Activated CD4-positive, alpha-beta T cell treated with anti-CD3 and anti-CD28 coated beads for 36 hours (primary cell): Measurements from ENCODE around the gene OR52E2. TPM values are rescaled to one million over a fixed set of nuclear protein-coding genes. Genes with fewer than 3 reads are reported as not detected.

Experiments
- ATAC-seq: fragments of 200-7000 bp; cut with Tn5 transposase; one replicate; pipeline ENCODE4 v1.10.0; 2021; ENCODE audit warnings: mild to moderate bottlenecking, moderate library complexity
- CTCF ChIA-PET: fragments of 350-600 bp; sonication (Branson Sonifier 250); formaldehyde crosslinking; loops from one replicate; lab custom pipeline; 2021; ENCODE audit warnings: antibody characterized with exemption; lab: Charles Lee
- POLR2A ChIA-PET: fragments of 350-600 bp; sonication (Branson Sonifier 250); formaldehyde crosslinking; loops from one replicate; lab custom pipeline; 2021; ENCODE audit warnings: antibody characterized with exemption, inconsistent platforms; lab: Charles Lee
- DNase-seq: peaks from one replicate; pipeline ENCODE4 v3.0.0-alpha.2; 2020
- H3K27ac Mint-ChIP-seq: one replicate; pipeline ENCODE4 v1.8.0; 2021; ENCODE audit warnings: mixed read lengths
- H3K27me3 Mint-ChIP-seq: one replicate; pipeline ENCODE4 v1.8.0; 2021; ENCODE audit warnings: mixed read lengths
- H3K36me3 Mint-ChIP-seq: one replicate; pipeline ENCODE4 v1.8.0; 2021; ENCODE audit warnings: low read depth, mixed read lengths
- H3K4me1 Mint-ChIP-seq: one replicate; pipeline ENCODE4 v1.8.0; 2021; ENCODE audit warnings: mixed read lengths
- H3K4me3 Mint-ChIP-seq: one replicate; pipeline ENCODE4 v1.8.0; 2021; ENCODE audit warnings: mild to moderate bottlenecking, moderate library complexity, mixed read lengths
- H3K9me3 Mint-ChIP-seq: one replicate; pipeline ENCODE4 v1.8.0; 2021; ENCODE audit warnings: low read depth, mixed read lengths
- intact Hi-C, 2 experiments: fragments of 100-400 bp; cut with DNase I in 1 of 2; cut with micrococcal nuclease in 1 of 2; formaldehyde crosslinking; loops; one replicate each; pipeline versions ENCODE4 v1.14.2 to v1.15.1; 2022 to 2024; cut with DNase I, micrococcal nuclease
- total RNA-seq, 2 experiments: library from RNA; stranded (reverse); gene quantifications; one replicate each; pipeline ENCODE4 v1.2.3, GENCODE V29; 2021

Gene OR52E2
- total RNA-seq, 2 experiments from 2014 or later = not detected

DNA sequence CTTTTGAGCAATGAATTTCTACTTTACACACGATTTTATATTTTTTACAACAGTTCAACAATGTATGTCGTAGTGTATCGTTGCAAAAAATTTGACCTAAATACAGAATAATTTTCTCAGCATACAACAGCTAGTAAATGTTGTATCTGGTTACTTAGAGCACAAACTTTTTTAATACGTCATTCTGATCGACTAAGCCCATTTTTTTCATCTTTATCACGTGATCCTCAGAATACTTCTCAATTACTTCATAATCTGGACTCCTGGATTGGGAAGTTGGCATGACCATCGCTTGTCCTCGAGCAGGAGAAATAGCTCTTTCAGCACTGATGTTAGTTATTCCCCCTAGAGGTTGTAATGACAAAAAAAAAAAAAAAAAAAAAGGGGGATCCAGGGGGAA lies 48.2 kb downstream of the OR52E2 start:
- Mint-ChIP-seq H3K36me3 (no peaks in the 10 kb centered on the region), H3K27me3 (peaks cover 2% of the 10 kb centered on the region), H3K27ac (no peak overlapping the region), H3K4me3 (no peak overlapping the region), H3K9me3 (no peaks in the 10 kb centered on the region), H3K4me1 (no peaks in the 10 kb centered on the region)
- CTCF ChIA-PET = no interaction called here
- POLR2A ChIA-PET = no interaction called here
- DNase-seq (no peak), ATAC-seq (no peak)
- intact Hi-C loops = no loop called here

Other genes starting within 250 kb of the OR52E2 start
- gene OR51F2, start 238.3 kb downstream of the OR52E2 start, total RNA-seq = not detected
- not detected for gene OR51S1, start 210.4 kb downstream of the OR52E2 start, total RNA-seq
- gene OR51T1, start 177.7 kb downstream of the OR52E2 start, total RNA-seq = not detected
- not detected for gene OR51A7, start 155.8 kb downstream of the OR52E2 start, total RNA-seq
- gene OR51G2, start 140.3 kb downstream of the OR52E2 start, total RNA-seq = not detected
- gene OR51G1, start 135.3 kb downstream of the OR52E2 start, total RNA-seq = not detected
- gene OR51A4, start 112.0 kb downstream of the OR52E2 start, total RNA-seq = not detected
- not detected for gene OR51A2, start 103.9 kb downstream of the OR52E2 start, total RNA-seq
- not detected for gene OR51L1, start 64.8 kb downstream of the OR52E2 start, total RNA-seq
- not detected for gene OR52J3, start 13.1 kb downstream of the OR52E2 start, total RNA-seq
- gene OR52E1, start 9.9 kb upstream of the OR52E2 start, total RNA-seq = not detected
- gene OR52A5, start 78.7 kb upstream of the OR52E2 start, total RNA-seq = not detected
- gene OR52A1, start 95.1 kb upstream of the OR52E2 start, total RNA-seq = not detected
- gene OR51V1, start 141.1 kb upstream of the OR52E2 start, total RNA-seq = not detected
- not detected for gene HBB, start 167.4 kb upstream of the OR52E2 start, total RNA-seq
- not detected for gene HBD, start 174.9 kb upstream of the OR52E2 start, total RNA-seq
- gene HBG1, start 190.2 kb upstream of the OR52E2 start, total RNA-seq = not detected
- not detected for gene HBG2, start 195.2 kb upstream of the OR52E2 start, total RNA-seq
- not detected for gene HBE1, start 210.3 kb upstream of the OR52E2 start, total RNA-seq
- gene OR51B4, start 242.3 kb upstream of the OR52E2 start, total RNA-seq = not detected